ENCODE data around the gene CAVIN3.

The CAVIN3 gene

GRCh38 chr11:6305297-6305696 lies 15.0 kb downstream of the CAVIN3 start:
- TF ChIP-seq EZH2phosphoT487 (IDR thresholded peaks at IDR 0.05; ENCODE audit: borderline replicate concordance, low read length) (no peak), CTCF (IDR thresholded peaks at IDR 0.05; ENCODE audit: low read depth, low read length, poor library complexity, severe bottlenecking) (no peak)
- H3F3A ChIP-seq (ENCODE audit: control insufficient read depth, insufficient read depth): no peaks in the 10 kb centered on the region
- H4K20me1 ChIP-seq (ENCODE audit: control insufficient read depth, insufficient read depth, low read depth, low read length): no peaks in the 10 kb centered on the region
- H3K4me3 ChIP-seq (ENCODE audit: low read length): no peak overlapping the region
- H3K27me3 ChIP-seq (ENCODE audit: control insufficient read depth, low read length): peaks cover 27% of the 10 kb centered on the region
- H3K27ac ChIP-seq (ENCODE audit: low read depth, low read length): no peak overlapping the region
- H3K4me2 ChIP-seq (ENCODE audit: low read length): no peak overlapping the region
- no peaks in the 10 kb centered on the region for H3K4me1 ChIP-seq (ENCODE audit: control insufficient read depth, low read length)
- H3K9me2 ChIP-seq (replicated peaks; ENCODE audit: control insufficient read depth, low read length): no peaks in the 10 kb centered on the region
- no peaks in the 10 kb centered on the region for H3K9me3 ChIP-seq (ENCODE audit: control insufficient read depth, insufficient read depth, low read length)
- H3K36me3 ChIP-seq (ENCODE audit: control insufficient read depth, low read length): no peaks in the 10 kb centered on the region
- H3K79me2 ChIP-seq (ENCODE audit: control insufficient read depth, low read length): no peaks in the 10 kb centered on the region

- no peak overlapping the region for H3K4me3 ChIP-seq (ENCODE audit: low read length)
- H3F3A ChIP-seq (ENCODE audit: control insufficient read depth, insufficient read depth): no peaks in the 10 kb centered on the region
- H4K20me1 ChIP-seq (ENCODE audit: control insufficient read depth, insufficient read depth, low read depth, low read length): no peaks in the 10 kb centered on the region
- no peak overlapping the region for H3K4me2 ChIP-seq (ENCODE audit: low read length)
- no peaks in the 10 kb centered on the region for H3K9me3 ChIP-seq (ENCODE audit: control insufficient read depth, insufficient read depth, low read length)
- H3K4me1 ChIP-seq (ENCODE audit: control insufficient read depth, low read length): no peaks in the 10 kb centered on the region
- H3K36me3 ChIP-seq (ENCODE audit: control insufficient read depth, low read length): no peaks in the 10 kb centered on the region
- H3K27me3 ChIP-seq (ENCODE audit: control insufficient read depth, low read length): peaks cover 27% of the 10 kb centered on the region
- TF ChIP-seq CTCF (IDR thresholded peaks at IDR 0.05; ENCODE audit: low read depth, low read length, poor library complexity, severe bottlenecking) (no peak), EZH2phosphoT487 (IDR thresholded peaks at IDR 0.05; ENCODE audit: borderline replicate concordance, low read length) (no peak)
- H3K9me2 ChIP-seq (replicated peaks; ENCODE audit: control insufficient read depth, low read length): no peaks in the 10 kb centered on the region
- H3K79me2 ChIP-seq (ENCODE audit: control insufficient read depth, low read length): no peaks in the 10 kb centered on the region
- no peak overlapping the region for H3K27ac ChIP-seq (ENCODE audit: low read depth, low read length)
These were observed 16.6 kb downstream of the CAVIN3 start for GRCh38 chr11:6303661-6304060.

GRCh38 chr11:6301096-6301495 lies 19.2 kb downstream of the CAVIN3 start:
- H3F3A ChIP-seq (ENCODE audit: control insufficient read depth, insufficient read depth): no peaks in the 10 kb centered on the region
- H3K4me1 ChIP-seq (ENCODE audit: control insufficient read depth, low read length): no peaks in the 10 kb centered on the region
- TF ChIP-seq EZH2phosphoT487 (IDR thresholded peaks at IDR 0.05; ENCODE audit: borderline replicate concordance, low read length) (no peak), CTCF (IDR thresholded peaks at IDR 0.05; ENCODE audit: low read depth, low read length, poor library complexity, severe bottlenecking) (no peak)
- H3K4me2 ChIP-seq (ENCODE audit: low read length): no peak overlapping the region
- H3K36me3 ChIP-seq (ENCODE audit: control insufficient read depth, low read length): no peaks in the 10 kb centered on the region
- no peaks in the 10 kb centered on the region for H3K9me3 ChIP-seq (ENCODE audit: control insufficient read depth, insufficient read depth, low read length)
- H3K27me3 ChIP-seq (ENCODE audit: control insufficient read depth, low read length): peaks cover 22% of the 10 kb centered on the region
- H3K27ac ChIP-seq (ENCODE audit: low read depth, low read length): no peak overlapping the region
- H3K9me2 ChIP-seq (replicated peaks; ENCODE audit: control insufficient read depth, low read length): no peaks in the 10 kb centered on the region
- H4K20me1 ChIP-seq (ENCODE audit: control insufficient read depth, insufficient read depth, low read depth, low read length): no peaks in the 10 kb centered on the region
- H3K79me2 ChIP-seq (ENCODE audit: control insufficient read depth, low read length): no peaks in the 10 kb centered on the region
- H3K4me3 ChIP-seq (ENCODE audit: low read length): no peak overlapping the region

- Histone ChIP-seq H3K36me3 (ENCODE audit: control insufficient read depth, low read length) (no peaks in the 10 kb centered on the region), H3F3A (ENCODE audit: control insufficient read depth, insufficient read depth) (no peaks in the 10 kb centered on the region), H3K79me2 (ENCODE audit: control insufficient read depth, low read length) (no peaks in the 10 kb centered on the region), H3K9me3 (ENCODE audit: control insufficient read depth, insufficient read depth, low read length) (no peaks in the 10 kb centered on the region), H3K4me1 (ENCODE audit: control insufficient read depth, low read length) (no peaks in the 10 kb centered on the region), H3K4me3 (ENCODE audit: low read length) (no peak overlapping the region), H4K20me1 (ENCODE audit: control insufficient read depth, insufficient read depth, low read depth, low read length) (no peaks in the 10 kb centered on the region), H3K27ac (ENCODE audit: low read depth, low read length) (no peak overlapping the region), H3K9me2 (replicated peaks; ENCODE audit: control insufficient read depth, low read length) (no peaks in the 10 kb centered on the region), H3K27me3 (ENCODE audit: control insufficient read depth, low read length) (peaks cover 17% of the 10 kb centered on the region), H3K4me2 (ENCODE audit: low read length) (no peak overlapping the region)
- TF ChIP-seq EZH2phosphoT487 (IDR thresholded peaks at IDR 0.05; ENCODE audit: borderline replicate concordance, low read length): no peak
- no peak for TF ChIP-seq CTCF (IDR thresholded peaks at IDR 0.05; ENCODE audit: low read depth, low read length, poor library complexity, severe bottlenecking)
These were observed 20.0 kb downstream of the CAVIN3 start for GRCh38 chr11:6300325-6300724.
